Panc1 (cell line): ENCODE results near the gene PDXK. TPM values are rescaled to one million over a fixed set of nuclear protein-coding genes. Genes with fewer than 3 reads are reported as not detected.

Source experiments
- ATAC-seq: fragments of 200-7000 bp; cut with Tn5 transposase; 2 replicates; pipeline ENCODE4 v1.9.1; 2020; ENCODE audit warnings: mild to moderate bottlenecking, moderate library complexity
- BruUV-seq: library from RNA; stranded (reverse); fragments of 400-500 nt; replicated peaks from 2 replicates; lab custom pipeline; 2021; lab: Mats Ljungman, UMichigan
- CTCF ChIA-PET: fragments of 300-600 bp; sonication (Branson Sonifier 250); formaldehyde crosslinking; loops from one replicate; lab custom pipeline; 2022; ENCODE audit warnings: antibody characterized with exemption; lab: Charles Lee
- POLR2A ChIA-PET: fragments of 300-600 bp; sonication (Branson Sonifier 250); formaldehyde crosslinking; loops from one replicate; lab custom pipeline; 2022; ENCODE audit warnings: antibody characterized with exemption; lab: Charles Lee
- DNase-seq: peaks from one replicate; pipeline ENCODE4 v3.0.0-alpha.2; 2010; ENCODE audit warnings: low read depth, low spot score
- H3K27ac ChIP-seq: 2 replicates; pipeline ENCODE4 v1.5.1; 2011; ENCODE audit warnings: mild to moderate bottlenecking, low read length, inconsistent platforms
- H3K27me3 ChIP-seq: fragments of 200-500 bp; sonication (Bioruptor generic); 2 replicates; pipeline ENCODE4 v1.6.0; 2014; ENCODE audit warnings: low read length, inconsistent platforms; ENCODE audit not compliant: control insufficient read depth, insufficient read depth
- H3K36me3 ChIP-seq: fragments of 200-500 bp; sonication (Bioruptor generic); 2 replicates; pipeline ENCODE4 v1.5.1; 2014; ENCODE audit warnings: inconsistent platforms, mild to moderate bottlenecking, low read length, moderate library complexity; ENCODE audit not compliant: control insufficient read depth, insufficient read depth
- H3K4me1 ChIP-seq: 2 replicates; pipeline ENCODE4 v1.5.1; 2011; ENCODE audit warnings: inconsistent platforms, mild to moderate bottlenecking, low read length, moderate library complexity; ENCODE audit not compliant: control insufficient read depth, insufficient read depth
- H3K4me3 ChIP-seq, 2 experiments: 2 replicates each; pipeline ENCODE4 v1.5.1; 2011 to 2012; ENCODE audit warnings: low read depth in 2 of 2, low read length in 2 of 2, mild to moderate bottlenecking in 2 of 2, inconsistent platforms in 1 of 2, moderate library complexity in 1 of 2
- H3K9me3 ChIP-seq: fragments of 200-500 bp; sonication (Bioruptor generic); 2 replicates; pipeline ENCODE4 v1.5.1; 2014; ENCODE audit warnings: low read depth, mild to moderate bottlenecking, inconsistent platforms, low read length, moderate library complexity; ENCODE audit not compliant: control insufficient read depth, insufficient read depth
- POLR2AphosphoS5 ChIP-seq: IDR thresholded peaks from 2 replicates; pipeline ENCODE4 v1.6.1; 2012; ENCODE audit warnings: mild to moderate bottlenecking, low read depth, low read length, moderate library complexity
- SIN3A ChIP-seq: IDR thresholded peaks from 2 replicates; pipeline ENCODE4 v1.6.1; 2012; ENCODE audit warnings: low read depth, mild to moderate bottlenecking, low read length, moderate library complexity, borderline replicate concordance; ENCODE audit not compliant: insufficient read depth
- TCF7L2 ChIP-seq: IDR thresholded peaks from 2 replicates; pipeline ENCODE4 v1.6.1; 2011; ENCODE audit warnings: mild to moderate bottlenecking, low read depth, low read length, inconsistent platforms
- in situ Hi-C: cut with HindIII; loops from 2 replicates; pipeline ENCODE4 v1.10.0; 2016; ENCODE audit warnings: low sequenced_read_pairs, low pct_unique_long_range_greater_than_20kb
- intact Hi-C: fragments of 100-400 bp; cut with micrococcal nuclease; formaldehyde crosslinking; loops from one replicate; pipeline ENCODE4 v1.10.0; 2022; ENCODE audit not compliant: unreplicated experiment
- total RNA-seq: library from RNA; stranded (reverse); gene quantifications from one replicate; pipeline ENCODE4 v1.2.1, GENCODE V29; 2021; ENCODE audit not compliant: unreplicated experiment
- TF ChIP-seq, protein P1 (sequence below): fragments of 450-650 bp; IDR thresholded peaks from 2 replicates; pipeline ENCODE4 v1.5.1; 2017; ENCODE audit warnings: mild to moderate bottlenecking
- TF ChIP-seq, protein P2 (sequence below), 2 experiments: IDR thresholded peaks; 2 replicates each; pipeline ENCODE4 v1.6.1; 2011 to 2012; ENCODE audit warnings: low read depth in 2 of 2, control low read depth in 1 of 2, low read length in 1 of 2, mild to moderate bottlenecking in 1 of 2, moderate library complexity in 1 of 2; ENCODE audit not compliant: insufficient read depth in 1 of 2

The PDXK gene
- total RNA-seq, 1 experiment from 2014 or later: 184 TPM

DNA sequence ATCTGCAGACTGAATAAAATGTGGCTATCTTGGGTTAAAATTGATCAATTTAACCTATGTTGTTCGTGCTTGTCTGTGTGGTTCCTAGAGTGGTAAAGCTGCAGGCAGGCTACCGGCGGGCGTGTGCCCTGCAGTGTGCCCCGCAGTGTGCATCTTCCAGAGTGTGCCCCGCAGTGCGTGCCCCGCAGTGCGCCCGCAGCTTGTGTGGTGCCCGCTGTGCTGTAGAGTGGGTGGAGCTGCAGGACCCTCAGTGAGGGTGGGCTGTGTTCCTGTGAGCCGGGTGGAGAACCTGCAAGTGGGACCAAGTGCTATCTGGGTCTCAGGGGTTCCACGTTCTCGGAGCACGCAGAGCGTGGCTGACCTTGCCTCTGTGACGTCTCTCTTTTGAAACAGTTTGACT, 81.2 kb downstream of the PDXK start:
- Histone ChIP-seq H3K27me3 (no peaks in the 10 kb centered on the region), H3K36me3 (peaks cover 3% of the 10 kb centered on the region; the same call in 1 of the 2 replicates), H3K4me1 (no peaks in the 10 kb centered on the region), H3K9me3 (no peaks in the 10 kb centered on the region), H3K27ac (no peak overlapping the region), H3K4me3 (no peak overlapping the region)
- DNase-seq (no peak), ATAC-seq (no peak)
- ChIA-PET POLR2A (no interaction called here), CTCF (interaction anchor here (0.6 kb wide), 1 partner anchor 98 kb away, joined by 3 read pairs; no protein-coding TSS in a partner anchor)
- in situ Hi-C loops: no loop called here
- BruUV-seq: no TSS peak
- intact Hi-C loops: no loop called here
- no peak for TF ChIP-seq SIN3A
- TF ChIP-seq POLR2AphosphoS5: no peak
- no peak for TF ChIP-seq TCF7L2
- TF ChIP-seq, protein P1, sequence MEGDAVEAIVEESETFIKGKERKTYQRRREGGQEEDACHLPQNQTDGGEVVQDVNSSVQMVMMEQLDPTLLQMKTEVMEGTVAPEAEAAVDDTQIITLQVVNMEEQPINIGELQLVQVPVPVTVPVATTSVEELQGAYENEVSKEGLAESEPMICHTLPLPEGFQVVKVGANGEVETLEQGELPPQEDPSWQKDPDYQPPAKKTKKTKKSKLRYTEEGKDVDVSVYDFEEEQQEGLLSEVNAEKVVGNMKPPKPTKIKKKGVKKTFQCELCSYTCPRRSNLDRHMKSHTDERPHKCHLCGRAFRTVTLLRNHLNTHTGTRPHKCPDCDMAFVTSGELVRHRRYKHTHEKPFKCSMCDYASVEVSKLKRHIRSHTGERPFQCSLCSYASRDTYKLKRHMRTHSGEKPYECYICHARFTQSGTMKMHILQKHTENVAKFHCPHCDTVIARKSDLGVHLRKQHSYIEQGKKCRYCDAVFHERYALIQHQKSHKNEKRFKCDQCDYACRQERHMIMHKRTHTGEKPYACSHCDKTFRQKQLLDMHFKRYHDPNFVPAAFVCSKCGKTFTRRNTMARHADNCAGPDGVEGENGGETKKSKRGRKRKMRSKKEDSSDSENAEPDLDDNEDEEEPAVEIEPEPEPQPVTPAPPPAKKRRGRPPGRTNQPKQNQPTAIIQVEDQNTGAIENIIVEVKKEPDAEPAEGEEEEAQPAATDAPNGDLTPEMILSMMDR: no peak
- TF ChIP-seq, protein P2, sequence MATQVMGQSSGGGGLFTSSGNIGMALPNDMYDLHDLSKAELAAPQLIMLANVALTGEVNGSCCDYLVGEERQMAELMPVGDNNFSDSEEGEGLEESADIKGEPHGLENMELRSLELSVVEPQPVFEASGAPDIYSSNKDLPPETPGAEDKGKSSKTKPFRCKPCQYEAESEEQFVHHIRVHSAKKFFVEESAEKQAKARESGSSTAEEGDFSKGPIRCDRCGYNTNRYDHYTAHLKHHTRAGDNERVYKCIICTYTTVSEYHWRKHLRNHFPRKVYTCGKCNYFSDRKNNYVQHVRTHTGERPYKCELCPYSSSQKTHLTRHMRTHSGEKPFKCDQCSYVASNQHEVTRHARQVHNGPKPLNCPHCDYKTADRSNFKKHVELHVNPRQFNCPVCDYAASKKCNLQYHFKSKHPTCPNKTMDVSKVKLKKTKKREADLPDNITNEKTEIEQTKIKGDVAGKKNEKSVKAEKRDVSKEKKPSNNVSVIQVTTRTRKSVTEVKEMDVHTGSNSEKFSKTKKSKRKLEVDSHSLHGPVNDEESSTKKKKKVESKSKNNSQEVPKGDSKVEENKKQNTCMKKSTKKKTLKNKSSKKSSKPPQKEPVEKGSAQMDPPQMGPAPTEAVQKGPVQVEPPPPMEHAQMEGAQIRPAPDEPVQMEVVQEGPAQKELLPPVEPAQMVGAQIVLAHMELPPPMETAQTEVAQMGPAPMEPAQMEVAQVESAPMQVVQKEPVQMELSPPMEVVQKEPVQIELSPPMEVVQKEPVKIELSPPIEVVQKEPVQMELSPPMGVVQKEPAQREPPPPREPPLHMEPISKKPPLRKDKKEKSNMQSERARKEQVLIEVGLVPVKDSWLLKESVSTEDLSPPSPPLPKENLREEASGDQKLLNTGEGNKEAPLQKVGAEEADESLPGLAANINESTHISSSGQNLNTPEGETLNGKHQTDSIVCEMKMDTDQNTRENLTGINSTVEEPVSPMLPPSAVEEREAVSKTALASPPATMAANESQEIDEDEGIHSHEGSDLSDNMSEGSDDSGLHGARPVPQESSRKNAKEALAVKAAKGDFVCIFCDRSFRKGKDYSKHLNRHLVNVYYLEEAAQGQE (IDR thresholded peaks at IDR 0.05; ENCODE audit: insufficient read depth in 1 of 2, low read depth in 2 of 2, low read length in 1 of 2): no peak

DNA sequence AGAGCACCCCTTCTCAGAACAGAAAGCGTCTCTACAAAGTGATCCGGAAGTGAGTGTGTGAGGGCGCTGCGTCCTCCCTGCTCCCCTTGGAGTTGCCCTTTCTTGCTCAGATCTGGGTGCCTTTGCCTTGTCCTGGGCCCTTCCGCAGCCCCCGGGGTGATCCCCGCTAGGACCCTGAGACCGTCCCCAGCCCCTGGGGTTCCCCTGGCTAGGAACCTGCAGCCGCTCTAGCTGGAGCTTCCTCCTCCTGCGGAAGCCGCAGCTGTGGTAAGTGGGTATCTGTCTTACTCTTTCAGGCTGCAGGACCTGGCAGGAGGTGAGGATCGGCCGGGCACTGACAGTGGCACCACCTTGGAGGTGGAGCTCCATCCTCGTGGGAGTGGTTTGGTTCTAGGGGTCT, 81.6 kb downstream of the PDXK start:
- no peak for DNase-seq
- no peak overlapping the region for H3K4me3 ChIP-seq
- CTCF ChIA-PET: interaction anchor here (0.6 to 0.7 kb wide), 2 partner anchors 98 to 114 kb away, joined by 3 read pairs; no protein-coding TSS in a partner anchor
- no peak for ATAC-seq
- intact Hi-C loops: no loop called here
- H3K36me3 ChIP-seq: peaks cover 3% of the 10 kb centered on the region; the same call in 1 of the 2 replicates
- H3K4me1 ChIP-seq: no peaks in the 10 kb centered on the region
- H3K9me3 ChIP-seq: no peaks in the 10 kb centered on the region
- BruUV-seq: no TSS peak
- H3K27me3 ChIP-seq: no peaks in the 10 kb centered on the region
- TF ChIP-seq, protein P2 (IDR thresholded peaks at IDR 0.05; ENCODE audit: insufficient read depth in 1 of 2, low read depth in 2 of 2, low read length in 1 of 2): no peak
- no peak for TF ChIP-seq POLR2AphosphoS5
- TF ChIP-seq, protein P1: no peak
- no peak for TF ChIP-seq SIN3A
- no peak for TF ChIP-seq TCF7L2
- POLR2A ChIA-PET: no interaction called here
- in situ Hi-C loops: no loop called here
- H3K27ac ChIP-seq: no peak overlapping the region
